ENCODE results near the gene TMEM203.

TMEM203 gene

DNA sequence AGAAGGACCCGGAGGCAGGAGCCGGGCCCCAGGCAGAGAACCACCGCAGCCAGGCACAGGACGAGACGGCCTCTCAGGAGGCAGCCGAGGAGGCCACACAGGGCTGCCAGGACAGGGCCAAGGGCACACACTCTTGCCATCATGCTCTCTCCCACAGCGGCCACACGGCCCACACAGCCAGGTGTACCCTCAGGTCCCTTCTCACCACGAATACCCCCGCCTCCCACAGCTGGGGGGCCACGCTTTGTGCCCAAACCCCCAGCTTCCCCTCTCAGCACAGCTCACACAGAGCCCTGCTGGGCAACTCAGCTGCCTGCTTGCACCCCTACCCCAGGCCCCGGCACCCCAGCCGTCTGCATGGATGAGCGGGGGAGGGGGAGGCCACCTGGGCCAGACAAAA is 11.7 kb downstream of the TMEM203 start:
- no peak for DNase-seq

DNA sequence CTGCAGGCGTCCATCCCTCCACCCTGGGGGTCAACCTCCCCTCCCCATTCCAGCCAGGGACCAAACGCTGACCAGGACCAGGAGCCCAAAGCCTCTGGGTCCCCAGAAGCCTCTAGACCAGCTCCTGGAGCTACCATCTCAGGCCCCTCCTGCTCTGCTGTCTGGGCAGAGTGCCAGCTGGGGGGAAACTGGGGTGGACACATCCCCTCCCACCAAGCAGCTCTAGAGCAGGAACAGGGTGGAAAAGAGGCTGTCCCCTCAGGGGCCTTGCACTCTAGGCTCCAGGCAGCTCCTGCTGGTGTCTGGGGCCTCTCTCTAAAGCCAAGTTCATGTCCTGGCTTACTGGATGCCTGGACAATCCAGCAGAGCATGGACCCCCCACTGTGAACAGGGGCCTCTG is 12.6 kb downstream of the TMEM203 start:
- DNase-seq: no peak

DNA sequence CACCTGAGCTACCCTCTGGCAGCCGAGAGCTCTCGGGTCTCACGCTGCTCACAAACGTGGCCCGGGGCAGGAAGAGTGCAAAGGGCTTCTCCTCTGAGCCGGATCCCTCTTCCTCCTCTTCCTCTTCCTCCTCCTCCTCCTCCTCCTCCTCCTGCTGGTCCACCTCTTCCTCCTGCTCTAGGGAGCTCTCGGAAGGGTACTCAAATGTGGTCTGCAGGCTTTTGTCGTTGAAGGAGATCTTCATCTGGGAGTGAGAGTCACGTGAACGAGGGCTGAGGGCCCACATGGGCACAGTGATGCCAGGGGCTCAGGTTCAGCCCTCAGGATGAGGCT is 13.0 kb downstream of the TMEM203 start:
- no peak for DNase-seq

DNA sequence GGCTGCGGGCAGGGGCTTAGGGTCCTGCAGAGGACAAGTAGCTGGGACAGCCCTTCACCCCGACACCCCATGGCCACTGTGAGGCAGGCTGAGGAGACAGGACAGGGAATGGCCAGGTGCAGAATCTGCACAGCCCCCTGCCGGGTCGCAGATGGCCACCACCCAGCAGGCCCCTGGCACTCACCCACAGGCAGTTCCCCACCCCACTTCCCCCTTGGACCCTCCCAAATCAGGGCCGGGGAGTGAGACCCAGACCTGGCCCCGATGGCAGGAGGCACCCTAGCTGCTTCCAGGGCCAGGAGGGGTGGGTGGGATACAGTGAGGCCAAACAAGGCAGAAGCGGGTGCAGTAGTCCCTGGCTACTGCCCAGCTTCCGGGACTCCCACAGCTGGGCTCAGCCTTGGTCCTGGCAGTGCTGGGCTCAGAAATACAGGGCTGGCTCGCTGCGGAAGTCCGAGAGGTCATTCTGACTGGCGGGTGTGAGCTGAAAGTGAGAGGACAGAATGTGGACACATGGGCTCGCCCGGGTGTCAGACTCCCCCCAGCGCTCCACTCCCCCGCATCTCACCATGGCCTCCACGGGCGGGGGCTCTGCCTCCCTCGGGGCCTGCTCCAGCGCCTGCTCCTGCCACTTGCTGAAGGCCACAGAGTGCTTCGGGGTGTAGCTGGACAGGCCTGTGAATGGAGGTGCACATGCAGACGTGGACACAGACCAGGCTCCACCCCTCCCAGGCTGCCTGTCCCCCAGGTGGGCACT is 13.6 kb downstream of the TMEM203 start:
- DNase-seq: no peak

DNA sequence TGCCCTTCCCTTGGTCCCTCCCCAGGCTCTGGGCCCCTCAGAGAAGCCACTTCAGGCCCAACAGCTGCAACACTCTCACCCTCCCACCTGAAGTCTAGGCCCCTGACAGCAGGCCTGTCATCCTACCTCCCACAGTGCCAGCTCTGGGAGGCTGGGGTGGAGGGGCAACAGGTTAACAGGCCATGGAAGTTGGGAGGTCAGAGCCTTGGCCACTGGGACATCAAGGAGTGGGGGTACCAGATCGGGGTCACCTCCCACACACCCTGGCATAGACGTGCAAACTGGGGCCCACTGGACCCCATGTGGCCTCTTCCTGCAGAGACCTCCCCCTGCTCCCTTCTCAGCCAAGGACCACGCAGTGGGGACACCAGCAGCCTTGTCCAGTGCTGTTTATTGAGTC is 14.2 kb downstream of the TMEM203 start:
- no peak for DNase-seq

DNA sequence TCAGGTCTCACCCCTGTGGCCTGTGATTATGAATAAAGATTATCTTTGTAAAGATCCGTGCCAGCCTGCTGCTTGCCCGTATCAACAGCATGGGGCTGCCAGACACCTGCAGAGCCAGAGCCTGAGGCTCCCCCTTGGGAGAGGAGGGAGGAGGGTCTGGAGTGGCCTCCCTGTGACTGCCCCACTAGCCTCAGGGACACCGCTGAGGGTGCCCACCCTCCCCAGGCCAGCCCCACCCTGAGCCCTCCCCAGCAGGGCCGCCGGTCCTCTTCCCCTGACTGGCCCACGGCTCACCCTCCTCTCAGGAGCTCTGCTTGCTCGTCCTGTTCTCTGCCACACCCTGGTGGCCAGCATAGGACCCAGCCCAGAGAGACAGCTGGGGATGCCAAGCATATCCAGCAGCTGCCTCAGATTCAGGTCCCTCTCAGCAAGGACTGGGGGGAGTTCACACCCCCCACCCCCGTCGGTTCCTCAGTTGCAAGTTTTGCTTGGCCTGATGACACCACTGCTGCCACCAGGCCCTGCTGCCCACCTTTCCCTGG is 15.1 kb downstream of the TMEM203 start:
- no peak for DNase-seq

DNA sequence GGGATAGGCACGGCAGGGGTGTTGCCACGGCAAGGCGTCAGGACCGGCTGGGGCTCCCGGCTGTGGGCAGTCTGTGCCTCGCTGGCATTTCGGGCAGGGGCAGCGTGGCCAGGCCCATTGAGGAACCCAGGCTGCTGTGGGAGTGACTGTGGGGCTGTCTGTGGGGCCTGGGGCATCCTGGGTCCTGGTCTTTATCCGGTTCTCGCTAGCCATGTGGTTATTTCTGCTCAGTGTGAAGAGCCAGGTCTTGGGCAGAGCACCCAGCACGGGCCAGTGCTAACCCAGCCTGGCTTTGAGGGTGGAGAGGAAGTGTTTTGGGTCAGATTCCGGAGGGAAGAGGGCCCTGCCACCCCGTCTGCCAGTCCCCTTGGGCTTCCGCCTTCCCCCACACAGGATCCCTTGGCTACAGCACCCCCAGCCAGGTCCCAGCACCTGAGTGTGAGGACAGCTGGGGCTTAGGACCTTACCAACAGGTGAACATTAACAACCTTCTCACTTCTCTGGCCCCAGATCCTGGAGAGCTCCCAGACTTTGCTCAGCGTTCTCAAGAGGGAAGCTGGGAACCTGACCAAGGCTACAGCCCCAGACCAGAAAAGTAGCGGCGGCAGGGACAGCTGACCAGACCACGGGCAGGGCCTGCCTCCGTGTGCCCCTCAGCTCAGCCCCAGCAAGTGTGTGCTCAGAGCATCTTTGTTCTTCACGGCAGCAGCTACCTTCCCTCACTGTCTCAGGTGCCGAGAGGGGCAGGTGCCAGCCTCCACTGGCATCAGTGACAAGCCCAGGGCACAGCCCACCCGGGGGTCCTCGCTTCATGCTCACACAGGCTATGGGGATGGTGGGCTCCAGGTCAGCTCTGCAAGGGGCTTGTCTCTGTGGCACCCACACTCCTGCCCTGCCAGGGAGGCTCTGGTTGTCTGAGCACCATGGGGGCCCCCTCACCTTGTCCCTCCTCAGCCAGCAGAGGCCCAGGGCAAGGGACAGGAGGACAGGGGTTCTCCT is 15.9 kb downstream of the TMEM203 start:
- DNase-seq: no peak

DNA sequence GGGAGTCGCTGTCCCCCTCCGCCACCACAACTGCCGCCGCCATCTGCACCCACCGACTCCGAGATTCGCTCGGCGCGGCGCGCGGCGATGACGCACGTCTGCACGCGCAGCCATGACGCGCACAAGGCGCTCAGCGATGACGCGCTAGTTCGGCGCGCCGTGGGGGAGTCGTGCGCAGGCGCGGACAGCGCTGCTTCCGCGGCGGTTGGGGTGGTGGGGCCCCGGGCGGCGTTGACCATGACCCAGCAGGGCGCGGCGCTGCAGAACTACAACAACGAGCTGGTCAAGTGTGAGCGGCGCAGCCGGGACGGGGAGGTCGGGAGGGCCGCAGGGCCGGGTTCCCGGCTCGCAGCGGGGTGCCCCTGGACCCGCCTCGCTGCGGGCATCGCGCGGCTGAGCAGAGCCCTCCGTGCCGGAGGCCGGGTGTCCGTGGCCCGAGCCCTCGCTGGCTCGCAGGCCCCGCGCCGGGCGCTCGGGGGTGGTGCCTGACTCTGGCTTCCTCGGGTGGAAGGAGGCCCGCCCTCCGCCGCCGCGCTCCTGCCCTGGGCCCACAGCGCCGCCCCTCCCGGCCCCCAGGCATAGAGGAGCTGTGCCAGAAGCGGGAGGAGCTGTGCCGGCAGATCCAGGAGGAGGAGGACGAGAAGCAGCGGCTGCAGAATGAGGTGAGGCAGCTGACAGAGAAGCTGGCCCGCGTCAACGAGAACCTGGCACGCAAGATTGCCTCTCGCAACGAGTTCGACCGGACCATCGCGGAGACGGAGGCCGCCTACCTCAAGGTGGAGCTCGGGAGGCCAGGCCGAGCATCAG is 16.8 kb downstream of the TMEM203 start, which contains the start of the genes ANAPC2 and SSNA1:
TSS of gene ANAPC2 (minus strand) at position 71 of the 807 bp plus-strand sequence. CDS start at position 43, 28 bp downstream.
TSS of gene SSNA1 (plus strand) at position 187 of the 807 bp plus-strand sequence. CDS start at position 238, 51 bp downstream.
- DNase-seq: peak; percentile 62

DNA sequence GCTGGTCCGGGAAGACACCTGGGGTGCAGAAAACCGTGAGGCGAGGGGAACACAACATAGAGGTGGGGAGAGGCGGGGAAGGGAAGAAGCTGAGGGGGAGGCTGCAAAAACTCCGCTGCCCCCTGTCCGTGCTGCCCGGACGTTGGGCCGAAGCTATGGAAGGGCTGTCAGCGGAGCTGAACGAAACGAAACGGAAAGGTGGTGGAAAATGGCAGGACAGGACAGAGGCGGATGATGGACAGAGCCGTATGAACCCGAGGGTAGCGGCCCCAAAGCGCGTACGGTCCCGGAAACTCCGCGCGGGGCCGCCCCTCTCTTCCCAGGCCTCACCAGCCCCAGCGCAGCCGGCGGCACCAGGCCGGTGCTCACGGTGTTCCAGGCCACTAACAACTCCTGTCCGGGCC is 17.4 kb downstream of the TMEM203 start:
- DNase-seq: no peak

DNA sequence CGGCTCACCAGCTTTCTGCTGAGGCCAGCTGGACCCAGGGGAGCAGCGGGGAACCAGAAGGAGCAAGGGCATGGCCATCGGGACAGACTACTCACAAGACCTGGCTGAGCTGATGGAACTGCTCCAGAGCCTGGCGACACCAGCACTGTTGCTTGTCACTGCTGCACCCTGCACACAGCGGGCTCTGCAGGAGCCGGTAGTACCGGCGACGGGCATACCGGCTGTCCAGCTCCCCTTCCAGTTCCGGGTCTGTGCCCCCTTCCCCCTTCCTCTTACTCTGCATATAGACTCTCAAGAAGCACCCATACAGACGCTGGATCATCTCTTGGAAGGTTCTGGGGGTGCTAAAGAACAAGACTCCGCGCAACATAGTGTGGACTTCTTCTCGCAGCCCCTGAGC is 18.1 kb downstream of the TMEM203 start:
- DNase-seq: no peak

DNA sequence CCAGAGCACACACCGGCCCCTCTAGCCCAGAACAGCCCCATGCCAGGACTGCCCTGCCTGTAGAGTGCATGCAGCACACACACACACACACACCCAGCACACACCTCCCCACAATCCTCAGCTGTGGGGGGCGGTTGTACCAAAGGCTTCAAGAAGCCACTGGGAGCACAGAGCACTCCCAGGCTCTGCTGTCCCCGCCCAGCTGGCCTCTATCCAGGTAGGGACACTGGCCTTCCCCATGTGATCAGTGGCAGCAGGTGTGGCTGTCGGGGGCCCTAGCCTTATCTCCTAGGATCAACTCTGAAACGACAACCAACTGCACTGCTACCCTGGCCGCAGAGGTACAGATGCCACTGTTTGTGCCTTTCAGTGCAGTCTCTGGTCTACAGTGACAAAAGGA is 19.1 kb downstream of the TMEM203 start:
- no peak for DNase-seq

DNA sequence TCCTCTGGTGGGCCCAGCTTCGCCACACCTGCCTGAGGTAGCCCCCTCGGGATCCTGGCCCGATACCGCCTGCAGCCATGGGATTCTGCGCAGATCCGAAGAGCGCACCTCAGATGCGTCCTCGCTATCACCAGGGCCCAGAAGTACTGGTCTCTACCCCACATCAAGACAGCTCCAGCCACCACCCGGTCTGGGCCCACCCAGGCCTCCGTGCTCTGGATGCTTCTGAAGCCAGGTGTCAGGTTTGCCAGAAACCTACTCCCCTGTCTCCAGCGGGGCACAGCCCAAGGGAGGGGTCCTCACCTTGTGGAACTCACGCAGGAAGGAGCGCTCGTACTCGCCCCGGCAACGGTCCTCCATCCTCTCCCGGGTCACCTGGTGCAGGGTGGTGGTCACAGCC is 19.5 kb downstream of the TMEM203 start:
- DNase-seq: no peak

DNA sequence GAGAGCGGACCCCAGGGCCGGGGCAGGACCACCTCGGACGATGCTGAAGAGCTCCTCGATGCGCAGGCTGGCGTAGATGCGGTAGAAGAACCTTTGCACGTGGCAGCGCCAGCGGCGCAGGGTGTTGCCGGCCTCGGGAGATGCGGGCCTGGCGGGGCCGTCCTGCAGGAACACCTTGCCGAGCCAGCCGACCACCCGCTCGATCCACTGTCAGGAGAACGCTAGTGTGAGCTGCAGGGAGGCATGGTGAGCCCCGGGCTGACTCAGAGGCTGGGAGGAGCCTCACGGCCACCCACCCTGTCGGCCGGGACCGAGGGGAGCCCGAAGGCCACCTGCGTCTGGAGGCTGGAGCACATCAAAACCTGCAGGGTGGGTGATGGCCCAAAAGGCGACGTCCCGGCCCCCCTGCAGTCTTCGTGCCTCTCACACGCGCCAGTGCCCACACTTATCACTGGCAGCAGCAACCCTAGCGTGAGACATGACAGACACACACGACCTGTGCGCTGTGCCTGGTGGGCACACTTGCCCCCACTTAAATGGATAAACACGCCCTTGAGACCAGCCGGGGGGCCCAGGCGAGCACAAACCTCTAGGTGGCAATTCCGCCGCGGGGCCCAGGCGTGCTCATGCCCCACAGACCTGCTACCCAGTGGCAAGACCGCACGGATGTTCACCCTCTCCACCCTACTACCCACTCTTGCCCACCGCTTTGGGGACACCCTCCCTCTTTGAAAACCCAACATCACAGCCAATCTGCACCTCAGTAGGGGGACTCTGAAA is 20.4 kb downstream of the TMEM203 start:
- no peak for DNase-seq

DNA sequence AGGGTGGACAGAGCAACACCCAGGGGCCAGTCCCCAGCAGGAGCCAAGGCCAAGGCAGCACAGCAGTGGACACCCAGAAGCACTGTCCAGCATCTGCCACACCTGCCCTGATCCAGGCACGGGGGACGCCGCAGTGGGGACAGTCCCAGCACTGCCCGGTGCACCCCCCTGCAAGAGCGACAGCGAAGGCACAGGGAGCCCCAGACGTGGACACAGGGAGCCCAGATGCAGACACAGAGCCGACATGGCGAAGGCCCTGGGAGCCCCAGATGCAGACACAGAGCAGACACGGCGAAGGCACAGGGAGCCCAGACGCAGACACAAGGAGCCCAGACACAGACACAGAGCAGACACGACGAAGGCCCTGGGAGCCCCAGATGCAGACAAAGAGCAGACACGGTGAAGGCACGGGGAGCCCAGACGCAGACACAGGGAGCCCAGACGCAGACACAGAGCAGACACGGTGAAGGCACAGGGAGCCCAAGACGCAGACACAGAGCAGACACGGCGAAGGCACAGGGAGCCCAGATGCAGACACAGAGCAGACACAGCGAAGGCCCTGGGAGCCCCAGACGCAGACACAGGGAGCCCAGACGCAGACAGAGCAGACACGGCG is 21.4 kb downstream of the TMEM203 start:
- DNase-seq: no peak

DNA sequence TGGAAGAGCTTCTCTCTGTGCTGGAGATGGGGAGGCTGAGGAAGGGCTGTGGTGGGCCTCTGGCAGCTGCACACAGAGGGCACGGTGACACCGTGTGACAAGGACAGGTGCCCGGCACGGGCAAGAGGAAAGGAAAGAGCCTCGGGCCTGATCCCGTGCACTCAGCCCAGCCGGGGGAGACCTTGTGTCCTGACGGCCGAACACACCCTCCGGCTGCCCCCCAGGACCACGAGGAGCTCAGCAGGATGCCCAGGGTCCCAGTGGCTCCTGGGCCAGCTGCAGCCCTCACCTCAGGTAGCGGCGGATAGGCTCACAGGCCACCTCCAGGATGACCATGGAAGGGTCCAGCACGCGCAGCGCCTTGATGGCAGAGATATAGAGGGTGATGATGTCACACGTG is 22.6 kb downstream of the TMEM203 start:
- no peak for DNase-seq

DNA sequence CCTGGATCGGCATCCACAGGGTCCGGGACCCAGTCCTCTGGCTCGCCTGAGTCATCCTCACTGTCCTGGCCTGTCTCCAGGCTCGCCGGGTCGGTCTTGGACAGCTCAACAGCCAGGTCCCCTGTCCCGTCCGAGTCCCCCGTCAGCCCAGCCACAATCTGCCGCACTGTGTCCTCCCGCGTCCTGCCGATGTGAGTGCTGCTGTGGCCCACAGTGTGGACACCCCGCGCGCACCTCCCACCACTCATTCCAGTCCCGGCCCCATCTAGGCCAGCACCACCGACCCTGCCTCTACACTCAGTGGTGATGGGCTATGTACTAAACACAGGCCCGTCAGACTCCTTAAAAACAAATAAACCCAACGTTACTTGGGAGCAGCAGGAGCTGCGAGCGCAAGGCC is 23.8 kb downstream of the TMEM203 start:
- DNase-seq: no peak

DNA sequence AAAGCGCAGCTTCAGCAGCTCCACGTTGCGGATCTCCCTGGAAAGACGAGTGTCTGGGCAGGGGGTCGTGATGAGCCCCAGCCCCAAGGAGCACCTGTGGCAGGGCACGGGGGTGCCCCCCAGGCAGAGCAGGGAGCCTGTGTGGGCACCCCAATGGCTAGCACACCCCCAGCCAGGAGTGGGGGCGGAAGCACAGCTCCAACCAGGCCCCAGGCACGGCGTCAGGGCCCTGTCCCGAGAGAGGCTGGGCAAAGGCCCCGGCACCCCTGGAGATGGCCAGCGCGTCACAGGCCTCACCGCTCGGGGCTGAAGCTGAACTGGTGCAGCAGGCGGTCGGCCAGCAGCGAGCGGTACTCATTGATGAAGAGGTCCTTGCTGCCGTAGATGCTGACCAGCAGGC is 25.0 kb downstream of the TMEM203 start:
- no peak for DNase-seq

DNA sequence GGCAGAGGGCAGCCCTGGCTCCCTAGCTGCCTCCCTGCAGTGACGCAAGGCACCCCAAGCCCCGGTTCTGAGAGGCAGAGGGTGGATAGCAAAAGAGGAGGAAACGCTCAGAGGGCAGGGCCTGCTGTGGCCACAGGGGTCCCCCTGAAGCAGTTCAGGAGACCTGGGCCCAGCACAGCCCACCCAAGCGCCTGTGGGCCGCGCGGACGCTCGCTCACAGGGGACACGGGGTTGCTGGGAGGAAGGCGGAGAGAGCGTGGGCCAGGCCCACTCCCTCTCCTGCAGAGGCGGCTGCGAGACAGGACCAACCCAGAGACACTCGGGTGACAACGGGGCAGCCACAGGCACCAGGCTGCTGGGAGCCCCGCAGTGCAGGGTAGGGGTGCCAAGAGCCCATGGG is 25.7 kb downstream of the TMEM203 start:
- no peak for DNase-seq

DNA sequence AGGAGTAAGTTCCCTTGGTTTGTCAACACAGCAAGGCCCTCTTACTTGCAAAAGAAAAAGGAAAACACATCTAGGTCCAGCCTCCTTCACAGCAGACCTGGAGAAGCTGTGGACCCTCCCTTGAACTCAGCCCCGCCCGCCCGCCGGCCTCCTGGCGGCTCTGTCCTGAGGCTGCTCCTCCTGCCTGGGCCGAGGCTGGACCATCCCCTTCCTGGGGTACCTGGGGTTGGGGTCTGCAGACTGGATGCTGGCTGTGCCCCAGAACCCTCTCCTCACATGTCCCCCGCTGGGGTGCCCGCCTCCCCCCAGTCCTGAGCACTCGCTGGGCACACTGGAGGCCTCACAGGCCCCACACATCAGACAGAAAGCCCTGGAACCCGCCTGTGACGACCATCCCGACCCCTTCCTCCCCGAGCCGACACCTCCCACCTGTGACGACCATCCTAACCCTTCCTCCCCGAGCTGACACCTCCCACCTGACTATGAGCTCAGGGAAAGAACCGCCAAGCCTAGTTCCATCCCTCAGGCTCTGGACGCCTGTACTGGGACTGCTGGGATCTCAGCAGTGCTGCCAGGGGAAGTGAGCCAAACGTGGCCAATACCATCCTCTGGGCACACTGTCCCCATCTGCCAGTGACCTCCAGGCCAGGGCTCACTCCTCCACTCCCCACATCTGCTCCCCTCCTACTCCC is 26.4 kb downstream of the TMEM203 start:
- no peak for DNase-seq

DNA sequence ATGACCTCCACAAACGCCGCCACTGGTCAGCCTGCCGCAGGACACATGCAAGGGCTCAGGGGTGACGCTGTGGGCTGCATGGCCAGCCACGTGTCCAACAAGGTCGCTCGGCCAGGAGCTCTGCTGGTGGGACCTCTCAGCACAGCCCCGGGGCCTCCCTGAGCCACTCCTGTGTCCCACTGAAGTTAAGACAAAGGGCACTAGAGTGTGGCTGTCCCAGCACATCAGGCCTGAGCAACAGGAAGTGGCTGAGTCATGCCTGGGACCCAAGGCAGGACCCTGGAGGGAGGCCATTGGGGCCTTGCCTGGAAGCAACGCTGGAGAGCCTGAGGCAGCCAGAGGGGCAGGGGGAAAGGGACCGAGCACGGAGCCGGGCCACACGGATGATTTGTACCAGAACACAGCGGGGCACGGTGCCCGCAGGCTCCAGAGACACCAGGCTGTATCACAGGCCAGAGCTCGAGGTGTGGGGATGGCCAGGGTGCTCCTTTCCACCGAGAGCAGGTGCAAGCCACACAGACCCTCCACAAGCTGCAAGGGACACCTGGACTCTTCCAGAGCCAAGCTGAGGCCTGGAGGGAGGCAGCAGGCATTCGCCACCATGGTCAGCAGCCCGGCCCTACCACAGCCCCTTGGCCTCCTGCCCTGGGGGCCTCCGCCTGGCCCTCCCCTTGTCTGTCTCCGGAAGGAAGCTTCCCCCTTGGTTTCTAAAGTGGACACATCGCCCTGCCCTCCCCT is 27.1 kb downstream of the TMEM203 start:
- no peak for DNase-seq
